Measurements from ENCODE around the gene HHEX. TPM values are rescaled to one million over a fixed set of nuclear protein-coding genes. Genes with fewer than 3 reads are reported as not detected.
A peak's percentile ranks its signal among the peaks of the same experiment; 100 is the strongest.

Gene HHEX
- total RNA-seq, 2 donors from 2014 or later: 96.5 to 113 TPM

DNA sequence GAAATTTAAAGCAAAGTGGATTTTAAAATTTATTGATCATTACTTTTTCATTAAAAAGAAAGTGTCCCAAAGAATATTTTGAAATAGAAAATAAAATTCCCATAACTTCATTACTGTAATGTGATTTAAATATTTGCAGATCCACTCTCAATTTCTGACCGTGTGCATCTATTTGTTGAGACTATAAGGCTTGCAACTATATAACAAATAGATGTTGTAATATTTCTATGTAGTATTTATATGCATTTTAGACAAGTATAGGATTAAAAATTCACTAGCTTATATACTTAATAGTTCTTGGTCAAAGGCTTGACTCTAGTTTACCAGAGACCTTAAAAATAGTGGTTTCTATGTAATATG is 3.8 kb downstream of the HHEX start:
- H3K36me3 Mint-ChIP-seq (ENCODE audit: low read depth): peaks cover 39% of the 10 kb centered on the region
- H3K27me3 Mint-ChIP-seq (ENCODE audit: insufficient read depth): peaks cover 52% of the 10 kb centered on the region
- H3K9me3 Mint-ChIP-seq: no peaks in the 10 kb centered on the region
- Histone ChIP-seq H3K4me1 (ENCODE audit: control insufficient read depth, insufficient read depth, low read length) (peaks cover 9% of the 10 kb centered on the region), H3K9me3 (ENCODE audit: control insufficient read depth, low read length) (no peaks in the 10 kb centered on the region), H3K27me3 (ENCODE audit: control insufficient read depth, insufficient read depth, low read length, poor library complexity, severe bottlenecking) (peaks cover 51% of the 10 kb centered on the region), H3K4me3 (ENCODE audit: low read length) (peak overlapping the region; percentile 89), H3K27ac (ENCODE audit: low read depth, low read length) (no peak overlapping the region), H3K36me3 (ENCODE audit: control insufficient read depth, insufficient read depth, low read length) (peaks cover 29% of the 10 kb centered on the region), H3K9ac (ENCODE audit: extremely low read depth, low read length, poor library complexity, severe bottlenecking) (peak overlapping the region; percentile 68)
- TF ChIP-seq, protein P1, sequence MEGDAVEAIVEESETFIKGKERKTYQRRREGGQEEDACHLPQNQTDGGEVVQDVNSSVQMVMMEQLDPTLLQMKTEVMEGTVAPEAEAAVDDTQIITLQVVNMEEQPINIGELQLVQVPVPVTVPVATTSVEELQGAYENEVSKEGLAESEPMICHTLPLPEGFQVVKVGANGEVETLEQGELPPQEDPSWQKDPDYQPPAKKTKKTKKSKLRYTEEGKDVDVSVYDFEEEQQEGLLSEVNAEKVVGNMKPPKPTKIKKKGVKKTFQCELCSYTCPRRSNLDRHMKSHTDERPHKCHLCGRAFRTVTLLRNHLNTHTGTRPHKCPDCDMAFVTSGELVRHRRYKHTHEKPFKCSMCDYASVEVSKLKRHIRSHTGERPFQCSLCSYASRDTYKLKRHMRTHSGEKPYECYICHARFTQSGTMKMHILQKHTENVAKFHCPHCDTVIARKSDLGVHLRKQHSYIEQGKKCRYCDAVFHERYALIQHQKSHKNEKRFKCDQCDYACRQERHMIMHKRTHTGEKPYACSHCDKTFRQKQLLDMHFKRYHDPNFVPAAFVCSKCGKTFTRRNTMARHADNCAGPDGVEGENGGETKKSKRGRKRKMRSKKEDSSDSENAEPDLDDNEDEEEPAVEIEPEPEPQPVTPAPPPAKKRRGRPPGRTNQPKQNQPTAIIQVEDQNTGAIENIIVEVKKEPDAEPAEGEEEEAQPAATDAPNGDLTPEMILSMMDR (conservative IDR thresholded peaks at IDR 0.05): no peak
- peak overlapping the region; percentile 97 for H3K4me3 Mint-ChIP-seq
- DNase-seq: no peak
- H3K4me1 Mint-ChIP-seq: peaks cover 50% of the 10 kb centered on the region
- no CpG with 5 or more reads among the region's 1 CpG for WGBS, 2 experiments (ENCODE audit: insufficient coverage in 1 of 2, insufficient read length in 1 of 2)
- no peak overlapping the region for H3K27ac Mint-ChIP-seq

DNA sequence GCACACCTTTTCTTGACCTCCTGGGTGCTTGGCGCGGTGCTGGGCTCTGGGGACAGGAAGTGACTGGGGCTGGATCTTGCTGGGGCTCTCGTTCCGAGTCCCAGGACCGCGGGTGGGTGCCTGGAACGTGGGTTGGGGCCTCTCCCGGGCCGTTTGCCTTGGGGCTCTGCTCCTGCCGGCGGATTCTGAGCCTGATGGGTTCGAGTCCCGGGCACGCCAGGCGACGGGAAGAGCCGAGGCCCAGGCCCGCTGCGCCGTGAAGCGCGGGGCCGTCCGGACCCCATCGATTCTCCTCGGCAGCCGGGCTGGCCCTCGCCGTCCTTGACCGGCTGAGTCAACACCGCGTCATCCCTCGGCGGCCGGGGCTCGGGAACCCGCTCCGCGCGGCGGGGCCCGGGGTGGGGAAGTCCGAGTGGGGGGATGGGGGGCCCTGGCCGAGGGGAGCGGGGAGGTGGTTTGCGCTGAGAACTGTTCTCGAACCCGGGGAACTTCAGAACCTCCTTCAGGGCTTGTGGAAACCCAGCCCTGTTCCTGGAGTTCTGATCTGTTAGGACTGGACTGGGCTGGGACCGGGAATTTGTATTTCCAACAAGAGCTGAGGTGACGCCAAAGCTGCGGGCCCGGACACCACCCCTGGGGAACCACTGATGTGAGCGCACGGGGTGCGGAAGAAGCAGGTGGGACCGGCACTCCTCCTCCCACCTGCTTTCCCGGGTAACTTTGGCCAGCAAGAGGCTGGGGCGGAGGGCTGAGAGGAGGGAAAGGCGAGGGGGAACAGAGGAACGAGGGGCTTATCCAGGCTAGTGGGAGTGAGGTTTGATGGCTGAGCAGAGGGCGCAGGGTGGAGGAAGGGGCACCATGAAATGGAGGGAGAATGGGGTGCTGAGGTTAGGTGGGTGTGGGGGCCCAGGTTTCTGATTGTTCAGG is 6.2 kb downstream of the HHEX start:
- WGBS, 2 experiments (ENCODE audit: insufficient coverage in 1 of 2, insufficient read length in 1 of 2): 24 to 33% methylated on average over 32 to 61 of the region's 61 CpGs
- Mint-ChIP-seq H3K27ac (peak overlapping the region; percentile 48), H3K36me3 (ENCODE audit: low read depth) (peaks cover 36% of the 10 kb centered on the region), H3K9me3 (no peaks in the 10 kb centered on the region), H3K4me3 (peak overlapping the region; percentile 97), H3K27me3 (ENCODE audit: insufficient read depth) (peaks cover 49% of the 10 kb centered on the region), H3K4me1 (peaks cover 60% of the 10 kb centered on the region)
- Histone ChIP-seq H3K4me1 (ENCODE audit: control insufficient read depth, insufficient read depth, low read length) (peaks cover 9% of the 10 kb centered on the region), H3K36me3 (ENCODE audit: control insufficient read depth, insufficient read depth, low read length) (peaks cover 27% of the 10 kb centered on the region), H3K9ac (ENCODE audit: extremely low read depth, low read length, poor library complexity, severe bottlenecking) (no peak overlapping the region), H3K4me3 (ENCODE audit: low read length) (peak overlapping the region; percentile 89), H3K9me3 (ENCODE audit: control insufficient read depth, low read length) (no peaks in the 10 kb centered on the region), H3K27ac (ENCODE audit: low read depth, low read length) (no peak overlapping the region), H3K27me3 (ENCODE audit: control insufficient read depth, insufficient read depth, low read length, poor library complexity, severe bottlenecking) (peaks cover 47% of the 10 kb centered on the region)
- TF ChIP-seq, protein P1 (conservative IDR thresholded peaks at IDR 0.05): no peak
- peak; percentile 80 for DNase-seq

DNA sequence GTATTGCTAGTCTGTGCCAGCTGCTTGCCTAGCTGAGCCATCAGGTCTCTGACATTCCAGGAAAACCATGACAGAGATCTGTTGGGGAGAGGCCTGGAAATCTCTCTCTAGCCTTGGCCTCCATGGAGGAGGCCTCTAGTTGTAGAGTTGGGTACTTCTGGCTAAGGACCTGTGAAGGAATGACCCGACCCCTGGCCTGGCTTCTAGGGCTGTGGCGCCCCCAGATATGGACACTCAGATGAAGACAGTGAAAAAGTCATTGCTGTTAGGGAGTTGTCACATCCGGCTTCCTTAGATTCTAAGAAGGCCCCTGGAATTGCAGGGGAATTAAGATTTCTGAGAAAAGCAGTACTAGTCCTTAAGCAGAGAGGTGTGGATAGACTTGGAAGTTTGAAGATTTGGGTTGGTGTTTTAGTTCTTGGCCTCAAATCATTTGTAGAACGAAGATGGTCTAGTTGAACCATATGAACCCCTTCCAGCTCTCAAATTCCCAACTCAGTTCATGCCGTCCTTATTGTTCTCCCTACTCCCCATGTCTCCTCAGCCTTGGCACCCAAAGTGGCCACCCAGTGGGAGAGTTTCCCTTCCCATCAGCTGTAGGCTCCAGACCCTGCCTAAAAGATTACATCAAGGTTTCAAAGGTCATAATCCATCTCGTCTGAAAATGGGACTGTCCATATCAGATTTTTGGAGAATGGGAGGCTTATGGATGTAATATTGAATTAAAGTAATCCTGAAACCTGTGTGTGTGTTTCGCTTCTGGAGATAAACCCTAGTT is 7.0 kb downstream of the HHEX start:
- TF ChIP-seq, protein P1 (conservative IDR thresholded peaks at IDR 0.05): peak; percentile 46
- Histone ChIP-seq H3K27ac (ENCODE audit: low read depth, low read length) (no peak overlapping the region), H3K9me3 (ENCODE audit: control insufficient read depth, low read length) (no peaks in the 10 kb centered on the region), H3K4me3 (ENCODE audit: low read length) (no peak overlapping the region), H3K27me3 (ENCODE audit: control insufficient read depth, insufficient read depth, low read length, poor library complexity, severe bottlenecking) (peaks cover 40% of the 10 kb centered on the region), H3K4me1 (ENCODE audit: control insufficient read depth, insufficient read depth, low read length) (peaks cover 9% of the 10 kb centered on the region), H3K9ac (ENCODE audit: extremely low read depth, low read length, poor library complexity, severe bottlenecking) (no peak overlapping the region), H3K36me3 (ENCODE audit: control insufficient read depth, insufficient read depth, low read length) (peaks cover 20% of the 10 kb centered on the region)
- peaks cover 28% of the 10 kb centered on the region for H3K36me3 Mint-ChIP-seq (ENCODE audit: low read depth)
- peaks cover 52% of the 10 kb centered on the region for H3K27me3 Mint-ChIP-seq (ENCODE audit: insufficient read depth)
- no peaks in the 10 kb centered on the region for H3K9me3 Mint-ChIP-seq
- DNase-seq: peak; percentile 57
- peak overlapping the region; percentile 48 for H3K27ac Mint-ChIP-seq
- H3K4me1 Mint-ChIP-seq: peaks cover 59% of the 10 kb centered on the region
- peak overlapping the region; percentile 97 for H3K4me3 Mint-ChIP-seq
- 86% methylated on average over 6 to 7 of the region's 7 CpGs for WGBS, 2 experiments (ENCODE audit: insufficient coverage in 1 of 2, insufficient read length in 1 of 2)
